Mucosa of descending colon (tissue), 3 donors: ENCODE measurements around the gene FOSL1. TPM values are rescaled to one million over a fixed set of nuclear protein-coding genes. Genes with fewer than 3 reads are reported as not detected.

ENCODE experiments used
- ATAC-seq: fragments of 200-7000 bp; cut with Tn5 transposase; one replicate; pipeline ENCODE4 v1.9.1; 2020; ENCODE audit warnings: mild to moderate bottlenecking, moderate library complexity
- DNase-seq, 3 donors: peaks; one replicate each; pipeline ENCODE4 v3.0.0-alpha.2; 2020
- H3K36me3 ChIP-seq: fragments of 200-600 bp; one replicate; pipeline ENCODE4 v1.8.0; 2021; ENCODE audit warnings: low read depth, mild to moderate bottlenecking
- H3K4me1 ChIP-seq: fragments of 200-600 bp; one replicate; pipeline ENCODE4 v1.8.0; 2021; ENCODE audit warnings: low read depth, mild to moderate bottlenecking
- H3K4me3 ChIP-seq: fragments of 200-600 bp; one replicate; pipeline ENCODE4 v1.8.0; 2021; ENCODE audit warnings: mild to moderate bottlenecking
- H3K9me3 ChIP-seq: fragments of 200-600 bp; one replicate; pipeline ENCODE4 v1.8.0; 2021; ENCODE audit warnings: mild to moderate bottlenecking
- CTCF ChIP-seq: fragments of 200-600 bp; IDR thresholded peaks from one replicate; pipeline ENCODE4 v1.8.0; 2022; ENCODE audit warnings: antibody characterized with exemption, mild to moderate bottlenecking
- intact Hi-C, 2 donors: fragments of 100-400 bp; cut with DNase I in 1 of 2; cut with micrococcal nuclease in 1 of 2; formaldehyde crosslinking; loops; one replicate each; pipeline versions ENCODE4 v1.11.0 to v1.11.1; 2022; cut with DNase I, micrococcal nuclease
- total RNA-seq, 3 donors: library from RNA; stranded (reverse); fragmentation: NEBNext Ultra II Directional in 2 of 3; extraction: Animal tissue kit (Norgen Biotek cat#: 25700) in 2 of 3; gene quantifications; one replicate each; pipeline versions ENCODE4 v1.2.1 to v1.2.4, GENCODE V29; 2021 to 2023
- donor health status: DM: no; HTN: no; CAD: no; lungs with moderate emphysema.
- donor health status: DM: no; HTN: no; CAD: no.
- donor health status: DM: no; HTN: yes; CAD: no.

FOSL1 gene
- total RNA-seq, 3 donors from 2014 or later = 1.2 to 1.6 (median 1.2) TPM

DNA sequence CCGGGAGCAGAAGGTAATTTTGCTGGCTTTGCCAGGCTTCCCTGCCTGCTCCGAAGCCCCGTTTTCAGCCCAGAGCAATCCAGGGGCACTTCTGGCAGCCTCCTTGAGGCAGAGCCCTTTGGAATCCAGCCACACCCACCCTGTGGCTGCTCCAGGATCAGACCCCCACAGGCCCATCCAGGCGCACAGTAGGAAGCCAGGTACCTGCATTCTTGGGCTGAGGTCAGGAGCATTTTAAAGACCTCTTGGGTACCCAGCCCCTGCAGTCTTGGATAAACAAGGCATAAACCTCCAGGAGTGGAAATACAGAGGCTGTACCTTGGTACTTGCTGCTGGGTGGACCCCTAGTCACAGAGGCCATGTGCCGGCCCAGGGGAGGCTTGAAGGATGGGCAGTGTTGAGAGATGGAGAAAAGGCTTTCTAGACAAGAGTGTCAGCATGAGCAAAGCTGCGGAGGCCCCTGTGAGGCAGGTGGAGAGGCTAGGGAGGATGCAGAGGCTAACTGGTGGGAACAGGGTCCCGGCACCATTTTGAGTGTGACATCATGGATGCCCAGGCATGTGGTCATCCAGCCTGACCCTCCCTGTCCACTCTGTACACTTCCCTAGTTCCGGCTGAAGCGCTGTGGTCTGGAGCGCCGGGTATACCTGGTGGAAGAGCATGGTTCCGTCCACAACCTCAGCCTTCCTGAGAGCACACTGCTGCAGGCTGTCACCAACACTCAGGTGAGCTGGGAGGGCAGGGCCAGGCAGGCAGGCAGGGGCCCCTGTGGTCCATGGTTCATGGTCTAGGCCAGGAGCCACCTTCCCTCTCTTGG is 36.1 kb downstream of the FOSL1 start:
- peak in 1 of 3 donors; percentile 52 for DNase-seq
- ATAC-seq = no peak
- peaks cover 4% of the 10 kb centered on the region for H3K36me3 ChIP-seq
- intact Hi-C loops = no loop called here
- H3K4me3 ChIP-seq = no peak overlapping the region
- H3K9me3 ChIP-seq = no peaks in the 10 kb centered on the region
- peaks cover 15% of the 10 kb centered on the region for H3K4me1 ChIP-seq
- TF ChIP-seq CTCF = no peak

- no peaks in the 10 kb centered on the region for H3K9me3 ChIP-seq
- ATAC-seq (no peak), DNase-seq (peak in 2 of 3 donors; percentile 32 to 56)
- no peak overlapping the region for H3K4me3 ChIP-seq
- H3K36me3 ChIP-seq = peaks cover 5% of the 10 kb centered on the region
- intact Hi-C loops = no loop called here
- no peak for TF ChIP-seq CTCF
- peaks cover 15% of the 10 kb centered on the region for H3K4me1 ChIP-seq
Measured at GRCh38 chr11:65862941-65863888, 37.0 kb downstream of the FOSL1 start.

DNA sequence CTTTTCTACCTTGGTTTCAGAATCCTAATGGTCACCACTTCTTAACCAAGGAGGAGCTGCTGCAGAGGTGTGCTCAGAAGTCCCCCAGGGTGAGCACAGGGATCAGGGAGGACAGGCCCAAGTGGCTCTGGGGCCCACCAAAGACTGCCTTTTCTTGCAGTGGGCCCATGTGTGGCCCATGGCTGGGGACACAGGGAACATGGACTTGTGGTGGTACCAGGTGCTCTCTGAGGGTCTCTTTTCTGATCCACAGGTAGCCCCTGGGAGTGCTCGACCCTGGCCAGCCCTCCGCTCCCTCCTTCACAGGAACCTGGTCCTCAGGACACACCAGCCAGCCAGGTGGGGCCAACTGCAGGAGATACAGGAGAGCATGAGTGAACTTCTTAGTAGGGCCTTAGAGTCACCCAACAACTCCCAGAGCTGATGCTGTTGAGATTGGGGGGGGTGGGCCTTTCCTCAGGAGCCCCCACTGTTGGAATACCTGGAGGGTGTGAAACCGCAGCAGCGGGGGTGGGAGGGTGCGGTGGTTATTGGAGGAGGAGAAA is 37.9 kb downstream of the FOSL1 start:
- H3K9me3 ChIP-seq = no peaks in the 10 kb centered on the region
- intact Hi-C loops = no loop called here
- DNase-seq (peak in 2 of 3 donors; percentile 38 to 55), ATAC-seq (no peak)
- H3K36me3 ChIP-seq = peaks cover 8% of the 10 kb centered on the region
- H3K4me3 ChIP-seq = no peak overlapping the region
- peaks cover 15% of the 10 kb centered on the region for H3K4me1 ChIP-seq
- no peak for TF ChIP-seq CTCF

GRCh38 chr11:65861533-65862183 is 38.5 kb downstream of the FOSL1 start:
- peaks cover 8% of the 10 kb centered on the region for H3K36me3 ChIP-seq
- no peak overlapping the region for H3K4me3 ChIP-seq
- H3K4me1 ChIP-seq = peaks cover 15% of the 10 kb centered on the region
- TF ChIP-seq CTCF = no peak
- ATAC-seq (no peak), DNase-seq (peak in 2 of 3 donors; percentile 45 to 67)
- intact Hi-C loops = no loop called here
- H3K9me3 ChIP-seq = no peaks in the 10 kb centered on the region

GRCh38 chr11:65861165-65861505 is 39.1 kb downstream of the FOSL1 start:
- intact Hi-C loops = no loop called here
- Histone ChIP-seq H3K4me1 (peaks cover 20% of the 10 kb centered on the region), H3K4me3 (peak overlapping the region; percentile 57), H3K36me3 (peaks cover 8% of the 10 kb centered on the region), H3K9me3 (no peaks in the 10 kb centered on the region)
- DNase-seq = peak in 2 of 3 donors; percentile 48 to 66
- no peak for ATAC-seq
- no peak for TF ChIP-seq CTCF
